Liver (tissue), 3 donors: ENCODE data around the gene GC.
"Not testable (repeated sequence)": the region's sequence is repeated elsewhere in the genome, so short reads cannot be mapped to it uniquely, and the experiment has no call there.

Source experiments
- CTCF ChIP-seq: fragments of 150-350 bp; IDR thresholded peaks from 2 replicates; pipeline ENCODE4 v1.5.1; 2017; ENCODE audit warnings: improper control_type of control experiment, low read depth, low read length; ENCODE audit not compliant: missing input control
- EGR1 ChIP-seq, 2 donors: IDR thresholded peaks; 2 replicates each; pipeline ENCODE4 v1.6.1; 2016 to 2018; ENCODE audit warnings: antibody characterized with exemption in 2 of 2, low read depth in 2 of 2
- HNF4G ChIP-seq: IDR thresholded peaks from 2 replicates; pipeline ENCODE4 v1.6.1; 2016; ENCODE audit warnings: antibody characterized with exemption
- JUND ChIP-seq, 2 donors: IDR thresholded peaks; 2 replicates each; pipeline ENCODE4 v1.6.1; 2016; ENCODE audit warnings: antibody characterized with exemption in 2 of 2
- RAD21 ChIP-seq, 2 donors: IDR thresholded peaks; 2 replicates each; pipeline ENCODE4 v1.6.1; 2016; ENCODE audit warnings: antibody characterized with exemption in 2 of 2, mild to moderate bottlenecking in 2 of 2
- RXRA ChIP-seq, 2 donors: IDR thresholded peaks; 2 replicates each; pipeline ENCODE4 v1.6.1; 2017 to 2018; ENCODE audit warnings: antibody characterized with exemption in 2 of 2, mild to moderate bottlenecking in 1 of 2
- TF ChIP-seq, protein P1 (sequence below): IDR thresholded peaks from 2 replicates; pipeline ENCODE4 v1.6.1; 2016; ENCODE audit warnings: antibody characterized with exemption
- TF ChIP-seq, protein P2 (sequence below): IDR thresholded peaks from 2 replicates; pipeline ENCODE4 v1.6.1; 2016; ENCODE audit warnings: antibody characterized with exemption, mild to moderate bottlenecking
- donor health status: healthy.
- donor health status: healthy.

DNA sequence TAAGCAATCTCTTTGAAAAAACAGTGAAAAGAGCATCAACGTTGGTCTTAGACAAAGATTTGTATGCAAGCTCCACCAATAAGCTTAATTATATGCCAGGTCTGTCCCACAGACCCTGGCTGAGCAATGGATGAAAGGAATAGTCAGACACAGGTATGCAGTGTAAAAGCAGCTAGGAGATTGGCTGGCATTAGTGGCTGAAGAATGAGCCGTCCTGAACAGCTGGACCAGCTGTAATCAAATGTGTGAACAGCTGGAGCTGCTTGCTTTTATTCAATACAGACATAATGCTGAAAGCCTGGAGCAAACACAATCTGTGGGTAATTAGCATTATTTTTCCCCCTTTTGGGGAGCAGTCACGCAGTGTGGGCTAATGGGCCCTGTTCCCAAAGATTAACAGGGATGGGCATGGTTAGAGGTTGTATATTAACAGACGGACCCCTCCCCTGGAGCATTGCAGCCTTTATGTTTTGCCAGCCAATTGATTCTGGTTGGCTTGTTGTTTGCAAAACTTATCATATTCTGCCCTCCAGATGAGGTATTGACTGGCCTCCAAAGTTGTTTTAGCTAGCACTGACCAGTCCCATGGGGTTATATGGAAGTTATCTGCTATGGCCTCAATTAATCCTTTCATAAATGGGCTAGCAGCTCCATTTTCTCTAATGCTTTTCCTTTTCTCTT lies 20.3 kb upstream of the GC start:
- TF ChIP-seq CTCF; EGR1 (IDR thresholded peaks at IDR 0.05; ENCODE audit: low read depth in 2 of 2); RAD21 (IDR thresholded peaks at IDR 0.05); HNF4G; JUND (IDR thresholded peaks at IDR 0.05); RXRA (IDR thresholded peaks at IDR 0.05): not testable (repeated sequence)
- TF ChIP-seq, protein P1, sequence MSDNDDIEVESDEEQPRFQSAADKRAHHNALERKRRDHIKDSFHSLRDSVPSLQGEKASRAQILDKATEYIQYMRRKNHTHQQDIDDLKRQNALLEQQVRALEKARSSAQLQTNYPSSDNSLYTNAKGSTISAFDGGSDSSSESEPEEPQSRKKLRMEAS: not testable (repeated sequence)
- TF ChIP-seq, protein P2, sequence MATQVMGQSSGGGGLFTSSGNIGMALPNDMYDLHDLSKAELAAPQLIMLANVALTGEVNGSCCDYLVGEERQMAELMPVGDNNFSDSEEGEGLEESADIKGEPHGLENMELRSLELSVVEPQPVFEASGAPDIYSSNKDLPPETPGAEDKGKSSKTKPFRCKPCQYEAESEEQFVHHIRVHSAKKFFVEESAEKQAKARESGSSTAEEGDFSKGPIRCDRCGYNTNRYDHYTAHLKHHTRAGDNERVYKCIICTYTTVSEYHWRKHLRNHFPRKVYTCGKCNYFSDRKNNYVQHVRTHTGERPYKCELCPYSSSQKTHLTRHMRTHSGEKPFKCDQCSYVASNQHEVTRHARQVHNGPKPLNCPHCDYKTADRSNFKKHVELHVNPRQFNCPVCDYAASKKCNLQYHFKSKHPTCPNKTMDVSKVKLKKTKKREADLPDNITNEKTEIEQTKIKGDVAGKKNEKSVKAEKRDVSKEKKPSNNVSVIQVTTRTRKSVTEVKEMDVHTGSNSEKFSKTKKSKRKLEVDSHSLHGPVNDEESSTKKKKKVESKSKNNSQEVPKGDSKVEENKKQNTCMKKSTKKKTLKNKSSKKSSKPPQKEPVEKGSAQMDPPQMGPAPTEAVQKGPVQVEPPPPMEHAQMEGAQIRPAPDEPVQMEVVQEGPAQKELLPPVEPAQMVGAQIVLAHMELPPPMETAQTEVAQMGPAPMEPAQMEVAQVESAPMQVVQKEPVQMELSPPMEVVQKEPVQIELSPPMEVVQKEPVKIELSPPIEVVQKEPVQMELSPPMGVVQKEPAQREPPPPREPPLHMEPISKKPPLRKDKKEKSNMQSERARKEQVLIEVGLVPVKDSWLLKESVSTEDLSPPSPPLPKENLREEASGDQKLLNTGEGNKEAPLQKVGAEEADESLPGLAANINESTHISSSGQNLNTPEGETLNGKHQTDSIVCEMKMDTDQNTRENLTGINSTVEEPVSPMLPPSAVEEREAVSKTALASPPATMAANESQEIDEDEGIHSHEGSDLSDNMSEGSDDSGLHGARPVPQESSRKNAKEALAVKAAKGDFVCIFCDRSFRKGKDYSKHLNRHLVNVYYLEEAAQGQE: not testable (repeated sequence)
